HG03025 (cell line): ENCODE data around the gene LGALS8.
A peak's percentile ranks its signal among the peaks of the same experiment; 100 is the strongest.

ENCODE experiments used
- ATAC-seq: cut with Tn5 transposase; IDR thresholded peaks from one replicate; pipeline ENCODE4 v1.9.1; 2021; ENCODE audit warnings: mild to moderate bottlenecking, moderate library complexity; ENCODE audit not compliant: unreplicated experiment, low FRiP score

Gene LGALS8

GRCh38 chr1:236508593-236509027, 15.2 kb upstream of the LGALS8 start:
- no peak for ATAC-seq

GRCh38 chr1:236509203-236509602, 14.6 kb upstream of the LGALS8 start:
- ATAC-seq, result no peak

- no peak for ATAC-seq
Measured at GRCh38 chr1:236509647-236510401, 14.0 kb upstream of the LGALS8 start.

- ATAC-seq, result no peak
Measured at GRCh38 chr1:236511735-236512418, 11.9 kb upstream of the LGALS8 start.

GRCh38 chr1:236514703-236515442, 8.9 kb upstream of the LGALS8 start:
- ATAC-seq, result no peak

GRCh38 chr1:236515443-236515958, 8.3 kb upstream of the LGALS8 start:
- no peak for ATAC-seq

- no peak for ATAC-seq
Measured at GRCh38 chr1:236516929-236517704, 6.7 kb upstream of the LGALS8 start.

GRCh38 chr1:236518322-236518721, 5.5 kb upstream of the LGALS8 start:
- no peak for ATAC-seq

- no peak for ATAC-seq
Measured at GRCh38 chr1:236520445-236521005, 3.3 kb upstream of the LGALS8 start.

- ATAC-seq, result peak; percentile 6
Measured at GRCh38 chr1:236522937-236523703, 662 bp upstream of the LGALS8 start.

GRCh38 chr1:236524142-236524894, 536 bp downstream of the LGALS8 start:
- ATAC-seq, result peak; percentile 76

GRCh38 chr1:236524895-236525184, 1.1 kb downstream of the LGALS8 start:
- ATAC-seq, result no peak

- no peak for ATAC-seq
Measured at GRCh38 chr1:236526079-236526478, 2.3 kb downstream of the LGALS8 start.

- no peak for ATAC-seq
Measured at GRCh38 chr1:236530286-236530685, 6.5 kb downstream of the LGALS8 start.

GRCh38 chr1:236530959-236531358, 7.2 kb downstream of the LGALS8 start:
- ATAC-seq, result no peak

- no peak for ATAC-seq
Measured at GRCh38 chr1:236532850-236533249, 9.1 kb downstream of the LGALS8 start.

- no peak for ATAC-seq
Measured at GRCh38 chr1:236534151-236534651, 10.4 kb downstream of the LGALS8 start.

GRCh38 chr1:236535190-236535589, 11.4 kb downstream of the LGALS8 start:
- ATAC-seq, result no peak
